Stimulated activated CD4-positive, alpha-beta T cell treated with anti-CD3 and anti-CD28 coated beads, Interleukin-12 subunit alpha, Interleukin-12 subunit beta, amount 100 ng/mL, for 24 hours (primary cell): Measurements from ENCODE around the gene ANKRD39.
"Not testable (repeated sequence)": the region's sequence is repeated elsewhere in the genome, so short reads cannot be mapped to it uniquely, and the experiment has no call there.

Experiments used
- DNase-seq, 2 experiments: peaks; one replicate each; pipeline ENCODE4 v3.0.0-alpha.2; 2020; ENCODE audit warnings: low read depth in 2 of 2

ANKRD39 gene

DNA sequence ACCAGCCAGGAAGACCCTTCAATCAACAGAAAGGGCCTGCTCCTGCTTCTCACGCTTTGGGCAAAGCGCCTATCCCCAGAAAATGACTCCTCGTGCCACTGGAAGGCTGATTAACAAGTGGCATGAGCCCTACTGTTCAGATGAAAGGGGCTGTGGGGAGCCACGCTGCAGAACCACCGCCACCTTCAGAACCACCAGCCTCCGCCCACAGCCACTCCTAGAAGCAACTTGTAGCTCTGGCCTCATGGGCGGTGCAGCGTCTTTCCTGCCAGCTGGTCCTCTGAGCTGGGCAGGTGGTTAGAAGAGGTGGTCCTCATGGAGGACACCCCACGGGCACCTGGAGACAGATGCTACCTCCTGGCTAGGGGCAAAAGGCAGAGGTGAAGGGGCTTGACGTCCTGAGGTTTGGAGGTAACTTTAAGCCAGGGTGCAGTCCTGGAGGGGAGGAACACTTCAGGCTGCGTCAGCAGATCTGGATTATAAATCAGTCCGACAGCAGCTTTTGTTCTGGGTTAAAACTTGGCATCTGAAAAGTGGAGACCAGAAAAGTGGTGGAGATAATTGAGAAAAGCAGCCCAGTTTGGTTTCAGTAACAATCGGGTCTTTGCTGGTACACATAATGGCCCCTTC lies 12.9 kb upstream of the ANKRD39 start:
- DNase-seq: peak in 1 of 2 experiments; percentile 45

DNA sequence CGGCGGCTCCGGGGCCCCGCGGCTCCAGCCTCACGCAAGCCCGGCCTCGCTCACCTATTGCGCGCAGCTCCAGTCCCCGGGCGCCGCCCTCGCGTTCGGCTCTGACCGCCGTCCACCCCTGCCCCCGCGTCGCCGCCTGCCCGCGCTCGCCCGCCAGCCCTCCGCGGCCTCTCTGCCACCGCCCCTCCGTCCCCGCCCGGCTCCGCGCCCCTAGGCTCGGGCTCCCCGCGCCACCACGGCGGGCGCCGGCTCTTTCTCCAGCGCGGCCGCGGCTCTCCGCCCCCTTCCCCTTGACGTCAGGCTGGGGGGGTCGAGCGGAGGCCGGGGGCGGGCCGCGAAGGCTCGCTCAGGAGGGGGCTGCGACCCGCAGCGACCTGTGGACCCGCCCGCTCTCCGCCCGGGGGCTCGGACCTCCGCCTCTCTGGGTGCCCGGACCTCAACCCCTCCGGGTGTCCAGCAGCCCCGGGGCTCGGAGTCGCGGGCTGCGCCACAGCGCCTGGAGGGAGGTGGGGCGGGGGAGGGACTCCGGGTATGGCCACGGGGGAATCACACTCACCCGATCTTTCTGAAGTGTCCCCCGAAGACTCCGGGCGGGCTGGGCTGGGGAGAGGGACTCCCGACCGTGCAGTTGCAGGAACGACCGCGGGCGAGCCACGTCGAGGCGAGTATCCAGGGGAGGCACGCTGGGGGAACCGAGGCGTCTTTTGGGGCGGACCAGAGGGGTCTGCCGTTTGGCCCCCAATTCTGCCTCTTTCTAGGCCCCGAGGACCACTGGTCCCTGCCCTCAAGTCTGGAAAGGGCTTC lies 12.2 kb upstream of the ANKRD39 start, which contains the start of gene SEMA4C:
Gene SEMA4C, minus strand, starts transcription at position 259 of the 804 bp plus-strand sequence. CDS start 2,194 bp downstream, outside the sequence.
- no peak for DNase-seq

DNA sequence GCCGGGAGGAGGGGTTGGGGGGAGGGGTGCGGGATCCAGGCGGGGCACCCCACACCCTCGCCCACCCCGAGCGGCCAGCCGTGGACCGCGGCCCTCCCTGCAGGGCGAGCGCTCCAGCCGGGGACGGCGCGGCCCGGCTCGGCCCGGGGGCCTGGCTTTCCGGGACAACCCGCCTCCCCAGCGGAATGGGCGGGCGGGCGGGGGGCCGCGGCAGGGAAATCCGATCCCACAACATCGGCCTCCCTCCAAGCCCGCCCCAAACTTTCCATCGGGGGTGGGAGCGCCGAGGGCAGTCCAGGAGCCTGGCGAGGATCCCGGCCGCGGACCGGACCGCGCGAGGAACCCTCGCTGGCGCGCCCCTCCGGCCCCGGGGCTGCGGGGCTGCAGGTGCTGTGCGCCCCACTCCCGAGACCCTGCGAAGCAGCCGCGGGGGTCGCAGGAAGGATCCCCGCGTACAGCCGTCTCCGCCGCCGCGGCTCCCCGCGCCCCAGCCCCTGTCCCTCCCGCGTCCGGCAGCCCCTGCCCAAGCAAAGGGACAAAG lies 11.5 kb upstream of the ANKRD39 start:
- DNase-seq: no peak

DNA sequence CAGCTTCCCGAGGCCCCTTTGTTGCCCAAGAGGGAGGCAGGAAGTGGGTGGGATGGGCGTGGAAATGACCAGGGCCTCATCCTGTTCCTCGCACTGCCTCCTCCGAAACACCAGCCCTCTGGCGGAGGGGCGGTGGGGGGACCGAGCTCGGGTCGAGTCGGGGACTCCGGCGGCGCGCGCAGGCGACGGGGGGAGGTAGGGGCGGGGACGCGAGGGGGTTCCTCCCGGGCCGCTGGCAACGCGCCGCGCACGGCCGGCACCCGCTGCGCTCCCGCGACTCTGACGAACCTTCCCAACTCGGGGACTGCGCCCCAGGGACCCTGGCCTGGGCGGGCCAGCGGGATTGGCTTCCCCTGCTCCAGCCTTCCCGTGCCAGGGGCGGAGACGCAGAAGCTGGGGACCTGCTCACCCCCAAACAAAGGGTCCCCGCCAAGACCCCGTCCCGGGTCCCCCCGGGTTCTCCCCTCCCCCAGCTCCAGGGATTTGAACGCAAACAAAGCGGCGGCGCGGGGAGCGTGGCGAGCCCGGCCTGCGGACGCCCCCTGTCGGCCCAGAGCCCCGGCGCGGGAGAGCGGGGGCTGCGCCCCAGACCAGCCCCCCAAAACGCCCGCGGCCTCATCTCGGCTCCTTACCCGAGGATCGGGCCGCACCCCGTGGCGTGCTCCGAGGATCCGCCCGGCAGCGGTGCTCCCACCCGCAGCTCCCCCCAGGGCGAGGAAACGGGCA lies 10.9 kb upstream of the ANKRD39 start:
- peak in 1 of 2 experiments; percentile 65 for DNase-seq

DNA sequence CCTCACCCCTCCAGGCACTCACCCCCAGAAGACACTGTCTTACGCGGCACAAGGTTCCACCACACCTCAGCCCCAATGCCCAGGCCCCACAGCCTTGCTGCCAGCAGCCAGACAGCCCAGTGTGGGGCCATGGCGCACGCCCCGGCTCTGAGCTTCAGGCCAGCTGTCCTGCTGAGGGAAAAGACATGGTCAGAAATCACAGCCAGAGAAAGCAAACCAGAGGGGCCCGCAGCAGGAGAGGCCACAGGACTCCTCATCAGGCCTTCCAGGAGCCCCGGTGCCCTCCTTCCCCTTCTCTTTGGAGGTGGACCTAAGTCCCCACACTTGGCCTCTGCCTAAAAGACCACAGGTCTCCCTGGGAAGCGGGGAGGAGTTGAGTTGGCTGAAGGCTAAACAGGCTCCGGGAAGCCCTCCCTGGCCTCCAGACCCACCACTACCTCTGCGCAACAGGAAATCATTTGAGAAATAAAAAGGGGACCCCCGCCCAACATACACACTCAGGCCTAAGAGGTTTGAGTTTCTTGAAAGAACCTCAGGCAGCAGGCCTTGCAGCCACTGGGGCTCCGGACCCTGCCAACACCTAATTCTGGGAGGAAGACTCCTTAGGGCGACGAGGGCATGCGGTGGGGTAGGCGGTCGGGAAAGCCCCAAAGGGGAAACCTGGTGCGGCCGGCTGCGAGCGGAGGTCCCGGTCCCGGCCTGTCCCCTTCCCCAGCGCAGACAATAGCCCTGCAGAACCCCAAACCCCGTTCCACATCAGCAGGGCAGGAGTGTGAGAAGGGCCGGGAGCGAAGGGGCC lies 10.1 kb upstream of the ANKRD39 start:
- no peak for DNase-seq

DNA sequence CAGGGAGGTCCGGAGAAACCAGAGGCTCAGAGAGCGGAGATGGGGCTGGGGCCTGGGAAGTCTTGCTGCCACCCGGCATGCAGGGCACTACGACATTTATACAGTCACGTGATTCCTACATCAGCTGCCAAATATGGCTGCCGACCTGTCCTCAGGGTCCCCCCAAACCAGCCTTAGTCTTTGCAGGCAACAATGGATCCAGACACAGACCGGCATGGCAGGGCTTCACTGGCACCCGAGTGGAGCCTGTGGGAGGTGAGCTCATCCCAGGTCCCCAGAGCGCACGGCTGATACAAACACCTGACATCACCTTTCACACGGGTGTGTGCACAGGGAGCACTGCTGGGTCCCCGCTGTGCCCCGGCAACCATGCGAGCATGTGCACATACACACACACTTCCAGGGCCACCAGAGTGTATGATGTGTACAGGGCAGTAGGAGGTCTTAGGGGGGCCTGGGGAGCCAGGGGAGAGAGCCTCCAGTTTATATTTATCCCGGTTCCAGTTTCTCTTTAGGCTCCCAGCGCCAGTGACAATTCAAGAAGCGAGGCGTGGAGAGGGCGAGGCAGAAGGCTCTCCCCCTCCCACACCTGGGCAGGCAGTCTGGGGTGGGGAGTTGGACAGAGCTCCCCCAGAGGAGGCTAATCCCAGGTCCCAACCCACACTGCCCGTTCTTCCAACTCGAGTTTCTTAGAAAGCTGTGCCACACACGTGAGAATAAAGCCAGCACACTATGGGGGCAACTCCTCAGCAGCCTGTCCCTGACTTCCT lies 9.4 kb upstream of the ANKRD39 start:
- DNase-seq: no peak

DNA sequence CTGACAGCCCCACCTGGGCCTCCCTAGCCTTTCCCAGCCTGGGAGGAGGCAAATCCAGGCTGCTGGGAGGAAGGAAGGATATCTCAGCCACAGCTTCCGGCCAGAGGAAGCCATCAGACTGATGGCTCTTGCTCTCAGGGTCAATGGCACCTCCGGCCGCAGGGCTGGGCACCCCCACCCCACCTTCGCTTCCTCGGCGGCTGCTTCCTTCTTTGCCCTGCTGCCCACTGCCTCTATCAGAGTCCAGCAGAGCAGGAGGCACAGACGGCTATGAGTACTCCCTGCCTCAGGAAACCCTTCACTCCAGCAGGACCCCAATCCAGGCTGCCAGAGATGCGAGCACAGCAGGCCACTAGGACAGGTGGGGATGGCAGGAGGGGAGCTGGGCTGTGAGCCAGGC lies 8.8 kb upstream of the ANKRD39 start:
- DNase-seq: no peak

DNA sequence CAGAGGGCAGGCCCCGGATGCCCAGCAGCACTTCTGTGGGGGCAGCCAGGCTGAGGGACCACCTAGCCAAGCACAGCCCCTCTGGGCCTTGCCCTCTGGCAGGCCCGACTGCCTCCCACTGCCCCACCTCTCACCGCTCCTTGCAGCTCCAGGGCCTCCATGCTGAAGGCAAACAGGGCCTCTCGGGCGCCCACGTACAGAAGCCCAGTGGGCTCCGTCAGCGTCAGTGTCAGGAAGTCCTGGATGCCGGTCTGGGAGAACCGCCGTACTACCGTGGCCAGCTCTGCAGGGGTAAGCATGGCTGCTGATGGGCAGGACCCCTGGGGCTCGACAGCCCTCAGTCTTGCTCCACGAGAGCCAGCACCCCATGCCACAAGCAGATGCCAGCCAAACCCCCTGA lies 8.3 kb upstream of the ANKRD39 start:
- DNase-seq: no peak

DNA sequence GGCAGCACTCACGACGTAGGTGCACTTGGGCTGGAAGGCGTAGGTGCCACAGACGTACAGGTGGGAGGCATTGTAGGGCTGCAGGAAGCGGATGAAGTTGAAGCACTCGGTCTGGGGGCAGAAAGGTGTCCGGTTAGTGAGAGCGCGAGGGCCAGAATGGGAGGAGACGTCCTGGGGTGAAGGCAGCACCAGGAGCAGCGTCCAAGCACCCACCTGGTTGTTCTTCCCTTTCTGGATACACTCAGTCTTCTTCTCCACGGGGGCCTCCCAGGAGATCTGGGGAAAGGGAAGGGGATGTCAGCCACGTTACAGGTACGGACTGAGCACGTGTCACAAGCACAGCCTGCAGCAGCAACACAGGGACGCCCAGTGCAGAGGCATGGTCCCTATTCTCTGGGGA lies 7.8 kb upstream of the ANKRD39 start:
- DNase-seq: no peak

DNA sequence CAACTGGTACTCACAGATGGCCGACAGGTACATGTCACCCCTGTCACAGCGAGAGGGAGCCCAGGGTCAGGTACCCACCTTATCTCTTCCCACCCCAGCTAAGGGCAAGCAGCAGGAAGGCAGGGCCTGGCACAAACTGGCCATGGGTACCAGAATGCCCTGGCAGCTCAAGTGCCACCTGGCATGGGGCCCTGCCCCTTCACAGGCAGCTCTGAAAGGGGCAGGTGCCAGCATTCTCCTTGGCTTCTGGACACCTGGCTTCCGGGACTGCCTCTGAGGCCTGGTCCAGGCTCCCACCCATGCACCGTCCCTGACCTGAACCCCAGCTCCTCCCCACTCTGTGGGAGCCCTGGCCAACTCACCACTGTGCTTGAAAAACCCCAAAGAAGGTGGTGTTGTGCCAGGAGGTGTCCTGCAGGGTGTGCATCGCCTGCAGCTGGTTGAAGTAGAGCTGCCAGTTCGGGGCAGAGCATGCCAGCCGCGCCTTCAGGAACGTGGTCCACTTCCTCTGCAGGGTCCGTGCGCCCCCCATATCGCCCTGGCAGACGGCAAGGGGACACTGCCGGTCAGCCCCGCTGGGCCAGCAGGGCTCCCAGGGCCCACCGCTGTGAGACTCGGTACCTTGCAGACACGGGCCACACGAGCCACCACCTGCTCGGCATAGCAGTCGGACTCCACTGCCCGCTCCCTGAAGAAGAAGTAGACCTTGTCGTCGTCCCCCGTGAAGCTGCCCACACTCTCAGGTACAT lies 6.7 kb upstream of the ANKRD39 start:
- no peak for DNase-seq

DNA sequence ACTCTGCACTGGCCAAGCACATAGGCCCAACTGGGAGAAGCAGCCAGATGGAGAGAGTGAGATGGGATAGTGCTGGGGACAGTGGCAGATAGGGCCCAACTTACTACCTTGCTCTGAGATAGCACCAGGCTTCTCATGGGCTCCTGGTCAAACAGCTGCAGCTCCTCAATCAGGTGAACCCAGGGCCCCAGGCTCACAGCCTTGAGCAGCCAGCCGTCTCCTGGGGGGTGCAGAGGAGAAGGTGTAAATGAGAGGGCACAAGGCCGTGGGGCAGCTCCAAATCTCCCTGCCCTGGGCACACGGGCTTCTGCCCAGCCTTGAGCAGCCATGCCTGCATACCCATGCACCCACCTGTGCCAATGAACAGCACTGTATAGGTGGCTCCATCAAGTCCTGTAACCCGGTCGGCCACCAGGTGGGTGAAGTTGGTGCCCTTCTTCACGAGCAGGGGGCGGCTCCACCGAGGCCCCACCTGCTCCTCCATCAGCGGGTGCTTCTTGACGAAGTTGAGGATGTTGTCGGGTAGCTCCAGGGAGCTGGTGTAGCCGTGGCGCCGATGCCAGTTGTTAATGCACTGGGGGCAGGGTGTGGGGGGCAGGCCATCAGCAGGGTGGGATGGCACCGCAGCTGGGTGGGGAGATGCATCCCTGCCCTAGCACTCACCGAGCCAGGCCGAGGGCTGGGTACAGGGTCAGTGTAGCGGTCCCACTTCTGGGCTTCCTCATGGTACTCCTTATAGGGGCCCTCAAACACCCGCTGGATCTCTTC lies 5.9 kb upstream of the ANKRD39 start:
- no peak for DNase-seq

DNA sequence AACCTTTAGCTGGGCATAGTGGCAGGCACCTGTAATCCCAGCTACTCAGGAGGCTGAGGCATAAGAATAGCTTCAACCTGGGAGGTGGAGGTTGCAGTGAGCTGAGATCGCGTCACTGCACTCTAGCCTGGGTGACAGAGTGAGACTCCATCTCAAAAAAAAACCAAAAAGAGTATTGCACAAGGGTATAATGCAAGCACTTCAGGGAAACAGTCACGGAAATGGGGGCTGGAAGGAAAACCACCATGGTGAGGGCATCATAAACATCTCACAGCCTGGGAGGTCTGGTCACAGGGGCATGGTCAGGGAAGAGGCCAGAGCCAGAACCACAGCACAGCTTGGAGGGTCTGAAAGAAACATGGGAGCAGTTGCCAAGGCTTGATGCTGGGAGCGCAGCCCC lies 5.2 kb upstream of the ANKRD39 start:
- not testable (repeated sequence) for DNase-seq

DNA sequence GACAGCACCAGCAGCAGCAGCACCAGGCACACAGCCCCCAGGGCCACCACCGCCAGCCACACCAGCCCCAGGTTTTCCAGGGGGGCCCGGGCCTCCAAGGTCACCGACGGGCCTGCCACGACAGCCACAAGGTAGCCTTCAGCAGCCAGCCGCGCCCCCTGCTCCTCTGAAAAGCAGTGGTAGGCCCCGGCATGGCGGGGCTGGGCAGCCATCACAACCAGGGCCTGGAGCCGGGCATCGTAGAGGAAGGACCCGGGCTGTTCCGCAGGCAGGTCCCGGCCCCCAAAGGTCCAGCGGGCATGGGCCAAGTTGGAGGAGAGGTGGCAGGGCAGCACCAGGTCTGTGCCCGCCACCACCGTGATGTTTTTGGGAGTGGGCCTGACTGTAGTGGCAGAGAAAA lies 3.3 kb upstream of the ANKRD39 start:
- no peak for DNase-seq

DNA sequence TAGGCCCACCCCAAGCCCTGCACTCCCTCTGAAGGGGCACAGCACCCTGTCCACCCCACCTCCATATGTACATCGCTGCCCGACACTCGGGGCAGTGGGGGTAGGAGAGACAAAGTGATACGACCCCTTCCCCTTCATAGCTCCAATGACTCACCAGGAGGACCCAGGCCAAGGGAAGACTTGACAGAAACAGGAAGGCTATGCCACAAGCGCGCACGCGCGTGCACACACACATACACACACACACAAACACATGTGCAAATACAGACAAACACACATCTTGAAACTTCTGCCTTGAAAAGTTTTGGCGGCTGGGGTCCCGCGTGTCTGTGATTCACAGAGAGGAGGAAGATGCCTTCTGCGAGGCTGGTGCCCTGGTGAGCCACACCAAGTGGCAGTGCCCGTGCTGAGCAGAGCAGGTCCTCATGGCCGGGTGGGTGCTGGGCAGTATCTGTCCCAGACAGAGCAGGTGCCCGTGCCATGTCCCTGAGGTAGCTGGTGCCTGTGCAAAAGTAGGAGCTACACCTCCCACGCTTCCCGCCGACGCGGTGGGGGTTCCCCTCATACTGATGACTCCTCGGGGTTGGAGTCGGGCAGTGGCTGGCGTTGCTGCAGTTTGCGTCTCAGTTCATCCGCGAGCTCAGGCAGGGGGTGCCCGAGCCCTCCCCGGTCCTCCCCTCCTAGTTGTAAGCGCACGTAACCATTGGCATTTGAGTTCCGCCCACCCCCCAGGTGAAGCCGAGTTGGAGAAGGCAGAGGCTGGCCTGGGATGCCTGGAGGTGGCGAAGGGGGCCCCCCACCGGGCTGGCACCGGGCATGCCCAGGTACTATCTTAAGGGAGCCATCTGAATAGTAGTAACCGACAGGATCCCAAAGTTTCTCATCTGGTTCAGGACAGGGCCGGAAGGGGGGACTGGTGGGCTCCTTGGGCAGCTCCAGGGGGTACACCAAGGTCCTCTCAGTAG lies 2.5 kb upstream of the ANKRD39 start:
- DNase-seq: no peak

DNA sequence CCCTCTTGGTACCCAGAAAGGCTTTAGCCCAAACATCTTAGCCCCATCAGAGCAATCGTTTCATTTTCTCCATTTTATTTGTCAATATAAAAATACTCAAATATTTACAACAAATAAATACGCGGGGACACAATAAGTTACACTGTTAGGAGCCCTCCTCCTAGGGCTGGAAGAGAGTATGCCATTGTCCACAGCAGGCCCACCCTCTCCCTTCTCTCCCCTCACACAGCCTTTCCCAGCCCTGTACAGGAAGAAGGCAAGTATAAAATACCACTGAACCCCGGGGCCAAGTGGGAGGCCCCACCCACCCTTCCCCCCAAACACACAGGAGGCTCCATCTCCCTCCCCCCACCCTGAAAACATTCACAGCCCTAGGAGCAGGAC lies 1.9 kb upstream of the ANKRD39 start:
- DNase-seq: no peak

DNA sequence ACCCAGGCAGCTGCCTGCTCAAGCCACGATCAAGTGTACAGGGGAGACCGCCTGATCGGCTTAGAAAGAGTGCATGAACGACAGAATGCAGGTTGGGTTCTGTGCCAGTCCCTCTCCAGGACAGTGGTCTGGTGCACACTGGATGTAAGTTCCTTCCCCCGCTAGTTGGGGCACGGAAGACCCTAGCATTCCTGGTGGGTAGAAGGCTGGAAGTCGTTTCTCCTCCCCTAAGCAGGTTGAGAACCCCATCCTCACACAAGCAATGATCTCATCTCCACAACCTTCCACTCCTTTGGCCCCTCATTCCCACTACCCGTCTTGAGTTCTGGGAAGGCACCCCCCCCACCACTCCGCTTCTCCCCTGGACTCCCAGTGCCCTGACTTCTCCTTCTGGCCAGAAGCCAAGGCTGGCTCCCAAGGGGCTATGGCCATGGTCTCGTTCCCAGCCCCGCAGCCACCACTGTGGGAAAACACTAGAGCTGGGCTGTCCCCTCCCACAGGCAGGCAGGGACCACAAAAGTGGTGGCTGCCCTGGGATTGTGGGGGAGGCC lies 1.4 kb upstream of the ANKRD39 start:
- no peak for DNase-seq

DNA sequence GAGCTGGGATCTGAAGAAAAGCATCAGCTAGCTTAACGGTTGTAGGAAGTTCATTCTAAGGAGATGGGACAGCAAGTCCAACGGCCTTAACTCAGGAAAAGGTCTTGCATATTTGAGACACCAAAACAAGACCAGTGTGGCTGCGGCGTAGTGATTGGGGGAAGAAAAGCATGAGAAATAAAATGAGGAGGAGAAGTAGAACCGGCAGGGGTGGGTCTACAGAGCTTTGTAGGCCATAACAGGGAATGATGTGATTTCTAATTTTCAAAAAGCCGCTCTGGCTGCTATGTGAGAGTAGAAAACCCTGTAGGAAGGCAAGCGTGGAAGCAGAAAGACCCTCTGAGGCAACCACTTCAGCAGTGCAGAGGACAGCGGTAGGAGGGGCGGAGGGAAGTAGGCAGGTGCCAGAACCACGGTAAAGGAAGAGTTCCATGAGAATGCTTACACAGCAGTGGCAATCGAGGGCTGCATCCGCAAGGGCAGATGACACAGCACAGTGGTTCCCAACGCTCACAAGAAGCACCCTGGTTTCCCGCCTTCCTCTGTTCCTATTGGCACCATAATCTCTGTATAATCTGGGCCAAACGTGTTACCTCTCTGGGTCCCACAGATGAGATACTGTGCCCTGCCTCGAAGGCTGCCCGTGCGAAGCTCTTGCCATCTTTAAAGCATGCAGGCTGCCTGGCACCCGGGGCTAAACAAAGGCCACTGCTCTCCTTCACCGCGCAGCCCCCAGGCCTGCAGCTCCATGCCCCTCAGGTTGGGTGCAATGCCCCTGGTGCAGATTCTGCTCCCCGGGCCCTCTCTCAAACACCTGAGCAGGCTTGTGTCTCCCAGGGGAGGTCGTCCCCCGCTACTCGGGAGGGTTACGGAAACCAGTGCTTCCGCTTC lies 795 bp downstream of the ANKRD39 start:
- no peak for DNase-seq
